ENCODE measurements around the gene BAIAP2L1. TPM values are rescaled to one million over a fixed set of nuclear protein-coding genes. Genes with fewer than 3 reads are reported as not detected.

BAIAP2L1 gene
- total RNA-seq, 1 experiment from 2014 or later = 60.9 TPM

DNA sequence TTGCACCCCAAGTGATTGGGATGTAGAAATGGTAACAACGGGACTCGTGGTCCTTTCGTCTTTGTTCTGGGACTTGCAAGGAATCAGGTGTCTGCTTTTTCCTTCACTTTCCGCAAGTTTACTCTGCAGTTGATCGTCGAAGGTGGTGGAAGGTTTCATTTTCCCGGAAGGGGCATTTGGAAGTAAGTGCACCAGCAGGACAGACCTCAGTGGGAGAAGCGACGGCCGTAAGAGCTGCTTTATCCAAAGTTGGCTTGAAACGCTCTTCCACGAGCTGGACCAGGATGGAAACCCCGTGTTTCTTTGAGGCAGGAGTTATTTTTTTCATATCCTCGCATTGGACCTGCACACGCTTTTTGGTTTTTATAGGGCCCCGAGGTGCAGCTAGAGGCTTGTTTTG lies 118.2 kb downstream of the BAIAP2L1 start:
- no peaks in the 10 kb centered on the region for H3K27me3 ChIP-seq (replicated peaks; ENCODE audit: control insufficient read depth, insufficient read depth, low read length)
- no peak for DNase-seq
- no peaks in the 10 kb centered on the region for H3K9me3 Mint-ChIP-seq (ENCODE audit: unreplicated experiment)
- peaks cover 51% of the 10 kb centered on the region for H3K4me1 ChIP-seq
- TSS peak; percentile 79 for BruUV-seq (replicated peaks)
- peaks cover 59% of the 10 kb centered on the region for H3K36me3 Mint-ChIP-seq (ENCODE audit: insufficient read depth, unreplicated experiment)
- peaks cover 3% of the 10 kb centered on the region for H3K36me3 ChIP-seq (ENCODE audit: control insufficient read depth, insufficient read depth, low read length)
- peak overlapping the region; percentile 91 for H3K27ac Mint-ChIP-seq (ENCODE audit: unreplicated experiment)
- ChIA-PET CTCF (no interaction called here), POLR2A (no interaction called here)
- H3K27me3 Mint-ChIP-seq (ENCODE audit: insufficient read depth, unreplicated experiment) = no peaks in the 10 kb centered on the region
- TF ChIP-seq, protein P1, sequence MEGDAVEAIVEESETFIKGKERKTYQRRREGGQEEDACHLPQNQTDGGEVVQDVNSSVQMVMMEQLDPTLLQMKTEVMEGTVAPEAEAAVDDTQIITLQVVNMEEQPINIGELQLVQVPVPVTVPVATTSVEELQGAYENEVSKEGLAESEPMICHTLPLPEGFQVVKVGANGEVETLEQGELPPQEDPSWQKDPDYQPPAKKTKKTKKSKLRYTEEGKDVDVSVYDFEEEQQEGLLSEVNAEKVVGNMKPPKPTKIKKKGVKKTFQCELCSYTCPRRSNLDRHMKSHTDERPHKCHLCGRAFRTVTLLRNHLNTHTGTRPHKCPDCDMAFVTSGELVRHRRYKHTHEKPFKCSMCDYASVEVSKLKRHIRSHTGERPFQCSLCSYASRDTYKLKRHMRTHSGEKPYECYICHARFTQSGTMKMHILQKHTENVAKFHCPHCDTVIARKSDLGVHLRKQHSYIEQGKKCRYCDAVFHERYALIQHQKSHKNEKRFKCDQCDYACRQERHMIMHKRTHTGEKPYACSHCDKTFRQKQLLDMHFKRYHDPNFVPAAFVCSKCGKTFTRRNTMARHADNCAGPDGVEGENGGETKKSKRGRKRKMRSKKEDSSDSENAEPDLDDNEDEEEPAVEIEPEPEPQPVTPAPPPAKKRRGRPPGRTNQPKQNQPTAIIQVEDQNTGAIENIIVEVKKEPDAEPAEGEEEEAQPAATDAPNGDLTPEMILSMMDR (IDR thresholded peaks at IDR 0.05; ENCODE audit: insufficient read depth in 1 of 2, low read depth in 1 of 2, low read length in 1 of 2, severe bottlenecking in 1 of 2, unreplicated experiment in 1 of 2) = no peak
- intact Hi-C loops (cut with micrococcal nuclease; ENCODE audit: unreplicated experiment) = no loop called here
- peak overlapping the region; percentile 81 for H3K4me3 ChIP-seq (ENCODE audit: low read depth, low read length)
- H3K4me1 Mint-ChIP-seq (ENCODE audit: low read depth, unreplicated experiment) = peaks cover 42% of the 10 kb centered on the region
- H3K4me3 Mint-ChIP-seq (ENCODE audit: unreplicated experiment) = peak overlapping the region; percentile 97
- H3K9me3 ChIP-seq = no peaks in the 10 kb centered on the region

DNA sequence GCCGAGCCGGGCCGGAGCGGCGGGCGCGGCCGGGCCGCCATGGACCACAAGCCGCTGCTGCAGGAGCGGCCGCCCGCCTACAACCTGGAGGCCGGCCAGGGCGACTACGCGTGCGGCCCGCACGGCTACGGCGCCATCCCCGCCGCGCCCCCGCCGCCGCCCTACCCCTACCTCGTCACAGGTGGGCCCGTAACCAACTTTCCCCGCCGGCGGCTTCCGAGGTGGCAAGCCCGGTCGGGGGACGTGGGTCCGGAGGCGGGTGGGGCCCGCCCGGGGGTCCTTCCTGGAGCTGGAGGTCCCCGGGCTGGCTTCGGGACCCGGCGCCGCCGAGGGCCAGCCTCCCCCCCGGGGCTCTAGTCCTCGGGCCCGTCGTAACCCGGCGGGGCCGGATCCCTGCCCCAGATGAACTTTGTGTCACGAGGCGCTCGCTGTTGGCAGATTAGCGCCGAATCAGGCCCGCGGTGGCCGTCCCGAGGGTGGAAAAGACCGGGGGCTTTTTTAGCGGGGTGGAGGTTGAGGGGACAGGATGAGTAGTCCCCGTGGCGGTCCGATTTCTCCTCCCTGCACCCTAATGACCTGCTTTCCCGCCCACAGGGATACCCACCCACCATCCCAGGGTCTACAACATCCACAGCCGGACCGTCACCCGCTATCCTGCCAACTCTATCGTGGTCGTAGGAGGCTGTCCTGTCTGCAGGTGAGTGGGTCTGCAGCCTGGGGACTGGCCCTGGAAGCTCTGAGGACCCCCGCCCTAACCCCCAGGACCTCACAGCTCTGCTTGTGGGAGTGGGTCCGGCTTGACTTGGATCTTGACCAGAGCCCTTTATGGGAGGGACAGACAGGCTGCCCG lies 118.9 kb downstream of the BAIAP2L1 start:
- intact Hi-C loops (cut with micrococcal nuclease; ENCODE audit: unreplicated experiment) = loop anchor here (1.0 to 2.0 kb wide), 2 partner anchors 21 to 31 kb away; no protein-coding TSS in a partner anchor
- H3K36me3 Mint-ChIP-seq (ENCODE audit: insufficient read depth, unreplicated experiment) = peaks cover 52% of the 10 kb centered on the region

More for the DNA sequence above, 118.9 kb downstream of the BAIAP2L1 start:
- POLR2A ChIA-PET = interaction anchor here (1.4 kb wide), 1 partner anchor 16 kb away, joined by 5 read pairs; no protein-coding TSS in a partner anchor
- Mint-ChIP-seq H3K4me3 (ENCODE audit: unreplicated experiment) (peak overlapping the region; percentile 97), H3K27ac (ENCODE audit: unreplicated experiment) (peak overlapping the region; percentile 91), H3K4me1 (ENCODE audit: low read depth, unreplicated experiment) (peaks cover 42% of the 10 kb centered on the region), H3K9me3 (ENCODE audit: unreplicated experiment) (no peaks in the 10 kb centered on the region), H3K27me3 (ENCODE audit: insufficient read depth, unreplicated experiment) (no peaks in the 10 kb centered on the region)
- Histone ChIP-seq H3K4me3 (ENCODE audit: low read depth, low read length) (peak overlapping the region; percentile 81), H3K36me3 (ENCODE audit: control insufficient read depth, insufficient read depth, low read length) (peaks cover 3% of the 10 kb centered on the region), H3K27me3 (replicated peaks; ENCODE audit: control insufficient read depth, insufficient read depth, low read length) (no peaks in the 10 kb centered on the region), H3K4me1 (peaks cover 47% of the 10 kb centered on the region), H3K9me3 (no peaks in the 10 kb centered on the region)
- peak in 1 of 2 experiments; percentile 46 for DNase-seq
- BruUV-seq (replicated peaks) = no TSS peak
- CTCF ChIA-PET = interaction anchor here (1.6 kb wide), 1 partner anchor 120 kb away, joined by 5 read pairs; the partner anchor contains the start of gene BAIAP2L1
- TF ChIP-seq, protein P1 (IDR thresholded peaks at IDR 0.05; ENCODE audit: insufficient read depth in 1 of 2, low read depth in 1 of 2, low read length in 1 of 2, severe bottlenecking in 1 of 2, unreplicated experiment in 1 of 2) = no peak
